Panc1 (cell line): ENCODE data around the gene CCNI. TPM values are rescaled to one million over a fixed set of nuclear protein-coding genes. Genes with fewer than 3 reads are reported as not detected.
A peak's percentile ranks its signal among the peaks of the same experiment; 100 is the strongest.
"Not testable (repeated sequence)": the region's sequence is repeated elsewhere in the genome, so short reads cannot be mapped to it uniquely, and the experiment has no call there.

Experiments used
- ATAC-seq: fragments of 200-7000 bp; cut with Tn5 transposase; 2 replicates; pipeline ENCODE4 v1.9.1; 2020; ENCODE audit warnings: mild to moderate bottlenecking, moderate library complexity
- BruUV-seq: library from RNA; stranded (reverse); fragments of 400-500 nt; replicated peaks from 2 replicates; lab custom pipeline; 2021; lab: Mats Ljungman, UMichigan
- CTCF ChIA-PET: fragments of 300-600 bp; sonication (Branson Sonifier 250); formaldehyde crosslinking; loops from one replicate; lab custom pipeline; 2022; ENCODE audit warnings: antibody characterized with exemption; lab: Charles Lee
- POLR2A ChIA-PET: fragments of 300-600 bp; sonication (Branson Sonifier 250); formaldehyde crosslinking; loops from one replicate; lab custom pipeline; 2022; ENCODE audit warnings: antibody characterized with exemption; lab: Charles Lee
- DNase-seq: peaks from one replicate; pipeline ENCODE4 v3.0.0-alpha.2; 2010; ENCODE audit warnings: low read depth, low spot score
- H3K27ac ChIP-seq: 2 replicates; pipeline ENCODE4 v1.5.1; 2011; ENCODE audit warnings: mild to moderate bottlenecking, low read length, inconsistent platforms
- H3K27me3 ChIP-seq: fragments of 200-500 bp; sonication (Bioruptor generic); 2 replicates; pipeline ENCODE4 v1.6.0; 2014; ENCODE audit warnings: low read length, inconsistent platforms; ENCODE audit not compliant: control insufficient read depth, insufficient read depth
- H3K36me3 ChIP-seq: fragments of 200-500 bp; sonication (Bioruptor generic); 2 replicates; pipeline ENCODE4 v1.5.1; 2014; ENCODE audit warnings: inconsistent platforms, mild to moderate bottlenecking, low read length, moderate library complexity; ENCODE audit not compliant: control insufficient read depth, insufficient read depth
- H3K4me1 ChIP-seq: 2 replicates; pipeline ENCODE4 v1.5.1; 2011; ENCODE audit warnings: inconsistent platforms, mild to moderate bottlenecking, low read length, moderate library complexity; ENCODE audit not compliant: control insufficient read depth, insufficient read depth
- H3K4me3 ChIP-seq, 2 experiments: 2 replicates each; pipeline ENCODE4 v1.5.1; 2011 to 2012; ENCODE audit warnings: low read depth in 2 of 2, low read length in 2 of 2, mild to moderate bottlenecking in 2 of 2, inconsistent platforms in 1 of 2, moderate library complexity in 1 of 2
- H3K9me3 ChIP-seq: fragments of 200-500 bp; sonication (Bioruptor generic); 2 replicates; pipeline ENCODE4 v1.5.1; 2014; ENCODE audit warnings: low read depth, mild to moderate bottlenecking, inconsistent platforms, low read length, moderate library complexity; ENCODE audit not compliant: control insufficient read depth, insufficient read depth
- POLR2AphosphoS5 ChIP-seq: IDR thresholded peaks from 2 replicates; pipeline ENCODE4 v1.6.1; 2012; ENCODE audit warnings: mild to moderate bottlenecking, low read depth, low read length, moderate library complexity
- SIN3A ChIP-seq: IDR thresholded peaks from 2 replicates; pipeline ENCODE4 v1.6.1; 2012; ENCODE audit warnings: low read depth, mild to moderate bottlenecking, low read length, moderate library complexity, borderline replicate concordance; ENCODE audit not compliant: insufficient read depth
- TCF7L2 ChIP-seq: IDR thresholded peaks from 2 replicates; pipeline ENCODE4 v1.6.1; 2011; ENCODE audit warnings: mild to moderate bottlenecking, low read depth, low read length, inconsistent platforms
- in situ Hi-C: cut with HindIII; loops from 2 replicates; pipeline ENCODE4 v1.10.0; 2016; ENCODE audit warnings: low sequenced_read_pairs, low pct_unique_long_range_greater_than_20kb
- intact Hi-C: fragments of 100-400 bp; cut with micrococcal nuclease; formaldehyde crosslinking; loops from one replicate; pipeline ENCODE4 v1.10.0; 2022; ENCODE audit not compliant: unreplicated experiment
- total RNA-seq: library from RNA; stranded (reverse); gene quantifications from one replicate; pipeline ENCODE4 v1.2.1, GENCODE V29; 2021; ENCODE audit not compliant: unreplicated experiment
- TF ChIP-seq, protein P1 (sequence below): fragments of 450-650 bp; IDR thresholded peaks from 2 replicates; pipeline ENCODE4 v1.5.1; 2017; ENCODE audit warnings: mild to moderate bottlenecking
- TF ChIP-seq, protein P2 (sequence below), 2 experiments: IDR thresholded peaks; 2 replicates each; pipeline ENCODE4 v1.6.1; 2011 to 2012; ENCODE audit warnings: low read depth in 2 of 2, control low read depth in 1 of 2, low read length in 1 of 2, mild to moderate bottlenecking in 1 of 2, moderate library complexity in 1 of 2; ENCODE audit not compliant: insufficient read depth in 1 of 2

CCNI gene
- total RNA-seq, 1 experiment from 2014 or later = 125 TPM

DNA sequence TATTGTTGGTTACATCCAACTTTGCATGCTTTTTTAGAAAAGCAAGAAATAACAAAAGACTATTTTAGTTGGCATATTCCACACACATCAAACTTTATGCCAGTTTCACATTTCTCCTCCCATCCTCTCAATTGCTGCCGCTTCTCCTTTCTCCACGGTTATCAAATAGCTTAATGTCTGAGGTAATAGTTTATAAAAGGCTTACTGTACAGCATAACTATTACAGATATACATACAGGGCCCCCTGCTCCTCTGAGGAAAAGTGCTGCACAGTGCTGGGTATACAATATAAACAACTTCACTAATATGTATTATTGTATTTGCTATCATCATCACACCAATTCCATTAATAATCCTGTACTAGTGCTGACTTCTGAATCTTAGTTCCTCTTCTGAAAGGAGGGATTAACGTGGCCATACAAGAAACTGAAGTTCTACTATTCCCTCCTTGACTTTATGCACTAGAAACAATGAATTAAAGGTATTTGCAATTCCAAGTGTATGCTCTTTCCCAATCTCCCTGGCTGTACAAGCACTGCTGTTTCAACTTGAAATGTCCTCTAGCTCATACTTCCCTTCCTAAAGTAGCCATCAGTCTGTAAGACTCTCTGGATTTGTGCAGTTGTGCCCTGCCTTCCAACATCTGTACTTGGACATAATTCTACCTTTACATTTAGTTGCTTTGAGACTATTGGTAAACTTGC is 2.5 kb downstream of the CCNI start:
- Histone ChIP-seq H3K27ac (no peak overlapping the region), H3K36me3 (peaks cover 6% of the 10 kb centered on the region; the same call in 1 of the 2 replicates), H3K27me3 (no peaks in the 10 kb centered on the region), H3K9me3 (no peaks in the 10 kb centered on the region), H3K4me1 (peaks cover 15% of the 10 kb centered on the region), H3K4me3 (peak overlapping the region; percentile 57 to 96)
- TF ChIP-seq, protein P1, sequence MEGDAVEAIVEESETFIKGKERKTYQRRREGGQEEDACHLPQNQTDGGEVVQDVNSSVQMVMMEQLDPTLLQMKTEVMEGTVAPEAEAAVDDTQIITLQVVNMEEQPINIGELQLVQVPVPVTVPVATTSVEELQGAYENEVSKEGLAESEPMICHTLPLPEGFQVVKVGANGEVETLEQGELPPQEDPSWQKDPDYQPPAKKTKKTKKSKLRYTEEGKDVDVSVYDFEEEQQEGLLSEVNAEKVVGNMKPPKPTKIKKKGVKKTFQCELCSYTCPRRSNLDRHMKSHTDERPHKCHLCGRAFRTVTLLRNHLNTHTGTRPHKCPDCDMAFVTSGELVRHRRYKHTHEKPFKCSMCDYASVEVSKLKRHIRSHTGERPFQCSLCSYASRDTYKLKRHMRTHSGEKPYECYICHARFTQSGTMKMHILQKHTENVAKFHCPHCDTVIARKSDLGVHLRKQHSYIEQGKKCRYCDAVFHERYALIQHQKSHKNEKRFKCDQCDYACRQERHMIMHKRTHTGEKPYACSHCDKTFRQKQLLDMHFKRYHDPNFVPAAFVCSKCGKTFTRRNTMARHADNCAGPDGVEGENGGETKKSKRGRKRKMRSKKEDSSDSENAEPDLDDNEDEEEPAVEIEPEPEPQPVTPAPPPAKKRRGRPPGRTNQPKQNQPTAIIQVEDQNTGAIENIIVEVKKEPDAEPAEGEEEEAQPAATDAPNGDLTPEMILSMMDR = no peak
- TF ChIP-seq POLR2AphosphoS5 = no peak
- no peak for TF ChIP-seq TCF7L2
- TF ChIP-seq, protein P2, sequence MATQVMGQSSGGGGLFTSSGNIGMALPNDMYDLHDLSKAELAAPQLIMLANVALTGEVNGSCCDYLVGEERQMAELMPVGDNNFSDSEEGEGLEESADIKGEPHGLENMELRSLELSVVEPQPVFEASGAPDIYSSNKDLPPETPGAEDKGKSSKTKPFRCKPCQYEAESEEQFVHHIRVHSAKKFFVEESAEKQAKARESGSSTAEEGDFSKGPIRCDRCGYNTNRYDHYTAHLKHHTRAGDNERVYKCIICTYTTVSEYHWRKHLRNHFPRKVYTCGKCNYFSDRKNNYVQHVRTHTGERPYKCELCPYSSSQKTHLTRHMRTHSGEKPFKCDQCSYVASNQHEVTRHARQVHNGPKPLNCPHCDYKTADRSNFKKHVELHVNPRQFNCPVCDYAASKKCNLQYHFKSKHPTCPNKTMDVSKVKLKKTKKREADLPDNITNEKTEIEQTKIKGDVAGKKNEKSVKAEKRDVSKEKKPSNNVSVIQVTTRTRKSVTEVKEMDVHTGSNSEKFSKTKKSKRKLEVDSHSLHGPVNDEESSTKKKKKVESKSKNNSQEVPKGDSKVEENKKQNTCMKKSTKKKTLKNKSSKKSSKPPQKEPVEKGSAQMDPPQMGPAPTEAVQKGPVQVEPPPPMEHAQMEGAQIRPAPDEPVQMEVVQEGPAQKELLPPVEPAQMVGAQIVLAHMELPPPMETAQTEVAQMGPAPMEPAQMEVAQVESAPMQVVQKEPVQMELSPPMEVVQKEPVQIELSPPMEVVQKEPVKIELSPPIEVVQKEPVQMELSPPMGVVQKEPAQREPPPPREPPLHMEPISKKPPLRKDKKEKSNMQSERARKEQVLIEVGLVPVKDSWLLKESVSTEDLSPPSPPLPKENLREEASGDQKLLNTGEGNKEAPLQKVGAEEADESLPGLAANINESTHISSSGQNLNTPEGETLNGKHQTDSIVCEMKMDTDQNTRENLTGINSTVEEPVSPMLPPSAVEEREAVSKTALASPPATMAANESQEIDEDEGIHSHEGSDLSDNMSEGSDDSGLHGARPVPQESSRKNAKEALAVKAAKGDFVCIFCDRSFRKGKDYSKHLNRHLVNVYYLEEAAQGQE (IDR thresholded peaks at IDR 0.05; ENCODE audit: insufficient read depth in 1 of 2, low read depth in 2 of 2, low read length in 1 of 2) = no peak
- no peak for TF ChIP-seq SIN3A
- POLR2A ChIA-PET = no interaction called here
- no peak for DNase-seq
- ATAC-seq = no peak
- CTCF ChIA-PET = interaction anchor here (0.5 kb wide), 1 partner anchor 24 kb away, joined by 3 read pairs; no protein-coding TSS in a partner anchor
- in situ Hi-C loops (no loop called here), intact Hi-C loops (no loop called here)
- no TSS peak for BruUV-seq

DNA sequence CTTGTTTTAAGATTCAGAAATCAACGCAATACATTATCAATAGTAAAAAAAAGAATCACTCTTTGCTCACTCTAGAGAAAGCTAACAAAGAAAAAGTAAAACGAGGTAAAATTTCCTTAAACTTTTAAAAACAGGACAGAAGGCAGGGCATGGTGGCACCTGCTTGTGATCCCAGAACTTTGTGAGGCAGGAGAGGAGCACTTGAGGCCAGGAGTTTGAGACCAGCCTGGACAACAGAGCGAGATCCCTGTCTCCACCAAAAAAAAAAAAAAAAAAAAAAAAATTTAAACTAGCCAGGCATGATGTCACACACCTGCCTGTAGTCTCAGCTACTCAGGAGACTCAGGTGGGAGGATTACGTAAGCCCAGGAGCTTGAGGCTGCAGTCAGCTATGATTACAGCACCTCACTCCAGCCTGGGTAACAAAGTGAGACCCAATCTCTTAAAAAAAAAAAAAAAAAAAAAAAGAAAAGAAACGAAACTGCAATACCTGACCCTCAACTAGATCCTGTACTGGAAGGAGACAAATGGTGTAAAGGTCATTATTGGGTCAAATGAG is 3.5 kb downstream of the CCNI start:
- CTCF ChIA-PET = no interaction called here
- H3K4me1 ChIP-seq = peaks cover 14% of the 10 kb centered on the region
- no peaks in the 10 kb centered on the region for H3K27me3 ChIP-seq
- intact Hi-C loops = no loop called here
- no peak for ATAC-seq
- no peak overlapping the region for H3K27ac ChIP-seq
- H3K36me3 ChIP-seq = peaks cover 6% of the 10 kb centered on the region; the same call in 1 of the 2 replicates
- H3K4me3 ChIP-seq = no peak overlapping the region
- in situ Hi-C loops = no loop called here
- BruUV-seq = no TSS peak
- TF ChIP-seq POLR2AphosphoS5 (no peak), TCF7L2 (no peak), SIN3A (no peak)
- TF ChIP-seq, protein P2 (IDR thresholded peaks at IDR 0.05; ENCODE audit: insufficient read depth in 1 of 2, low read depth in 2 of 2, low read length in 1 of 2) = no peak
- TF ChIP-seq, protein P1 = no peak
- no peak for DNase-seq
- no peaks in the 10 kb centered on the region for H3K9me3 ChIP-seq
- POLR2A ChIA-PET = interaction anchor here (0.6 kb wide), 1 partner anchor 709 kb away, joined by 4 read pairs; no protein-coding TSS in a partner anchor

DNA sequence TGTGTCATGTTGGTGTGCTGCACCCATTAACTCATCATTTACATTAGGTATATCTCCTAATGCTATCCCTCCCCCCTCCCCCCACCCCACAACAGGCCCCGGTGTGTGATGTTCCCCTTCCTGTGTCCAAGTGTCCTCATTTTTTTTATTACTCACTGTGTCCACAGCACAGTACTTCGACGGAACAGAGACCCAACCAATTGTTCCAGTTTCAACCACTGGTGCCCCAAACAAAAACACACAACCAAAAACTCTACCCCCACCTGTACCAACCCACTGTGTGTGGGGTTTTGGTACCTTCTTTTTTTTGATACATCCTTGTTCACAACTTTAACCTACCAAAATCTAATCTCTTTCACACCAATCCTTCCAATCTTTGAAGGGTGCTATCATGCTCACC is 6.3 kb downstream of the CCNI start:
- CTCF ChIA-PET, in situ Hi-C loops: not testable (repeated sequence)

More for the DNA sequence above, 6.3 kb downstream of the CCNI start:
- H3K9me3 ChIP-seq, H3K27me3 ChIP-seq, H3K27ac ChIP-seq, intact Hi-C loops, H3K36me3 ChIP-seq, BruUV-seq, DNase-seq, ATAC-seq, H3K4me3 ChIP-seq: not testable (repeated sequence)
- POLR2A ChIA-PET = interaction anchor here (0.6 kb wide), 2 partner anchors 112 to 908 kb away, joined by 3 to 4 read pairs; no protein-coding TSS in a partner anchor
- peaks cover 11% of the 10 kb centered on the region for H3K4me1 ChIP-seq
